Gastroesophageal sphincter (tissue), 4 donors: ENCODE results near the gene COTL1. TPM values are rescaled to one million over a fixed set of nuclear protein-coding genes. Genes with fewer than 3 reads are reported as not detected.
"Not testable (repeated sequence)": the region's sequence is repeated elsewhere in the genome, so short reads cannot be mapped to it uniquely, and the experiment has no call there.

Experiments used
- ATAC-seq: fragments of 150-250 bp; one replicate; pipeline ENCODE4 v1.9.1; 2016; ENCODE audit warnings: mild to moderate bottlenecking, moderate library complexity
- H3K27ac ChIP-seq, 4 donors: fragments of 200-600 bp; sonication (generic) in 3 of 4; 1 replicate in 3 of 4; 2 replicates in 1 of 4; pipeline ENCODE4 v1.5.1; 2016 to 2019
- H3K27me3 ChIP-seq: fragments of 200-600 bp; sonication (generic); one replicate; pipeline ENCODE4 v1.5.1; 2019
- H3K36me3 ChIP-seq, 2 donors: fragments of 200-600 bp; sonication (generic); one replicate each; pipeline ENCODE4 v1.5.1; 2019; ENCODE audit warnings: control low read depth in 1 of 2
- H3K4me1 ChIP-seq, 3 donors: fragments of 200-600 bp; sonication (generic); 1 replicate in 2 of 3; 2 replicates in 1 of 3; pipeline ENCODE4 v1.5.1; 2016 to 2019; ENCODE audit warnings: control low read depth in 2 of 3
- H3K4me3 ChIP-seq, 2 donors: fragments of 200-600 bp; sonication (generic); one replicate each; pipeline ENCODE4 v1.5.1; 2019; ENCODE audit warnings: mild to moderate bottlenecking in 1 of 2, moderate library complexity in 1 of 2
- H3K9me3 ChIP-seq, 3 donors: fragments of 200-600 bp; sonication (generic); one replicate each; pipeline ENCODE4 v1.5.1; 2017 to 2019; ENCODE audit warnings: control low read depth in 2 of 3
- CTCF ChIP-seq, 4 experiments: fragments of 200-600 bp in 2 of 4; fragments of 450-650 bp in 2 of 4; sonication (generic) in 1 of 4; IDR thresholded peaks; one replicate each; pipeline ENCODE4 v1.5.1; 2017 to 2019; ENCODE audit warnings: antibody characterized with exemption in 4 of 4, mild to moderate bottlenecking in 2 of 4, moderate library complexity in 2 of 4
- EP300 ChIP-seq: sonication (generic); formaldehyde crosslinking; IDR thresholded peaks from one replicate; pipeline ENCODE4 v1.6.1; 2017; ENCODE audit warnings: antibody characterized with exemption, mild to moderate bottlenecking
- POLR2A ChIP-seq, 2 donors: fragments of 450-650 bp; IDR thresholded peaks; one replicate each; pipeline ENCODE4 v1.6.1; 2017; ENCODE audit warnings: antibody characterized with exemption in 2 of 2, mild to moderate bottlenecking in 2 of 2, moderate library complexity in 1 of 2
- POLR2AphosphoS5 ChIP-seq: sonication (generic); formaldehyde crosslinking; IDR thresholded peaks from one replicate; pipeline ENCODE4 v1.6.1; 2017; ENCODE audit warnings: antibody characterized with exemption
- WGBS, 2 donors: methylation state at CpG; one replicate each; pipeline ENCODE4 v1.1.5; 2018; ENCODE audit warnings: low coverage in 1 of 2; 5-methylcytosine and 5-hydroxymethylcytosine counted together
- total RNA-seq, 4 donors: library from RNA; depleted of rRNA; stranded (reverse); fragments of >200 nt; gene quantifications; one replicate each; pipeline ENCODE4 v1.1.0, GENCODE V29; 2016

COTL1 gene
- total RNA-seq, 4 donors from 2014 or later = 13.1 to 46.2 (median 37.3) TPM

DNA sequence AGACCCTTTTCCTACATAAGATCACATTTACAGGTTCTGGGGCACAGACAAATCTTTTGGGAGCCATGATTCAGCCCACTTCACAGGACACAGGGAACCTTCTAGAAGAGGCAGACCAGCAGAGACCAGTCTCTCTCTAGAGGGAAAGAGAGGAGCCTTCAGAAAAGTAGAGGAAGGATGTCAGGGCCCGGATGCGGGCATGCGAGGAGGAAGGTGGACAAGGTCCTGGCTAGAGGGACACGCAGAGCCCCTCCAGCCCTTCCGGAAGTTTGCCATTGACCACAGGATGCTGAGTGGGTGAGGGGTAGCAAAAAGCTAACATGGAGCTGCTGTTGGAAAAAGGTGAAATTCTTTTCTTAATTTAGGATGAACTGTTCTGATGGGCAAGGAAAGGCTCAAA is 57.6 kb downstream of the COTL1 start:
- Histone ChIP-seq H3K27ac (no peak overlapping the region), H3K4me3 (no peak overlapping the region), H3K36me3 (peaks cover 0 to 8% of the 10 kb centered on the region in 2 donors), H3K4me1 (no peaks in the 10 kb centered on the region), H3K9me3 (no peaks in the 10 kb centered on the region), H3K27me3 (peaks cover 28% of the 10 kb centered on the region)
- no peak for TF ChIP-seq POLR2AphosphoS5
- no peak for TF ChIP-seq CTCF (IDR thresholded peaks at IDR 0.05)
- no peak for TF ChIP-seq POLR2A (IDR thresholded peaks at IDR 0.05)
- no peak for TF ChIP-seq EP300
- ATAC-seq = no peak
- 69 to 80% methylated on average over 2 to 5 of the region's 5 CpGs for WGBS, 2 donors

DNA sequence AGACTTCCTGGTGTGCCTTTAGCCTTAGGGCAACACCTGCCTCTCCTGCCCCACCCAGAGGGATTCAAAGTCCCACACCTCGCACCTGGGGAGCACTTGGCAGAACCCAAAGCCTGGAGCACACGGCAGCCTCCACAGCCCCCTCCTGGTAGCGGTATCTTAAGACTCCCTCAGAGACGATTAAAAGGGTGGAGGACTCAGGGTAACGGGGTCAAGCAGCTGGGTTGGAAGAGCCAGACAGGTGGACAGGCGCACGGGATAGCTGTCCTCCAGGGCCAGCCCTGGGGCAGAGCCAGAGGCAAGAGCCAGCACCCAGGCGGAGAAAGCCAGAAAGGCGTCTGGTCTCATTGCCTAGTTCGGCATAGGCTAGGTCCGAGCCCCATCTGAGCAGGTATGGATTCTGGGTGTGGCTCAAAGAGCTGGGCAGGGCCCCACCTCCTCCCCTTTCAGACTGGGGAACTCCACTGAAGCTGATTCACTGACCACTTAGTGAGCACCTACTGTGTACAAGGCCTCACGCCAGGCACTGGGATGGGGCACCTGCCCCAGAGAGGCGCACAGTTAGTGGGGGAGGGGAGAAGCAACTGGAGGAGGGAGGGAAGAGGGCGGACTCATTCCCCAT is 58.5 kb downstream of the COTL1 start:
- H3K9me3 ChIP-seq = no peaks in the 10 kb centered on the region
- H3K4me1 ChIP-seq = no peaks in the 10 kb centered on the region
- H3K4me3 ChIP-seq = no peak overlapping the region
- no peak for TF ChIP-seq CTCF (IDR thresholded peaks at IDR 0.05)
- no peak for TF ChIP-seq POLR2A (IDR thresholded peaks at IDR 0.05)
- TF ChIP-seq POLR2AphosphoS5 = no peak
- TF ChIP-seq EP300 = no peak
- no CpG with 5 or more reads among the region's 14 CpGs for WGBS, 2 donors
- no peak overlapping the region for H3K27ac ChIP-seq
- peaks cover 28% of the 10 kb centered on the region for H3K27me3 ChIP-seq
- peaks cover 0 to 1% of the 10 kb centered on the region in 2 donors for H3K36me3 ChIP-seq
- ATAC-seq = no peak

DNA sequence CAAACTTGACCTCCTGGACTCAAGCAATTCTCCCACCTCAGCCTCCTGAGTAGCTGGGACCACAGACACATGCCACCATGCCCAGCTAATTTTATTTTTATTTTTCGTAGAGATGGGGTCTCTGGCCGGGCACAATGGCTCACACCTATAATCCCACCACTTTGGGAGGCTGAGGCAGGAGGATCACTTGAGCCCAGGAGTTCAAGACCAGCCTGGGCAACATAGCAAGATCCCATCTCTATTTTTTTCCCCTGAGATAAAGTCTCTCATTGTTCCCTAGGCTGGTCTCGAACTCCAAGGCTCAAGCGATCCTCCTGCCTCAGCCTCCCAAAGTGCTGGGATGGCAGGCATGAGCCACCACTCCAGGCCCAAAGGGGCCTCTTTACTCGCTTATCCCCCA is 59.0 kb downstream of the COTL1 start:
- not testable (repeated sequence) for H3K4me1 ChIP-seq, H3K36me3 ChIP-seq, ATAC-seq, H3K9me3 ChIP-seq, H3K4me3 ChIP-seq, H3K27ac ChIP-seq
- WGBS, 2 donors = 55 to 95% methylated on average over 2 to 3 of the region's 5 CpGs
- peaks cover 28% of the 10 kb centered on the region for H3K27me3 ChIP-seq

DNA sequence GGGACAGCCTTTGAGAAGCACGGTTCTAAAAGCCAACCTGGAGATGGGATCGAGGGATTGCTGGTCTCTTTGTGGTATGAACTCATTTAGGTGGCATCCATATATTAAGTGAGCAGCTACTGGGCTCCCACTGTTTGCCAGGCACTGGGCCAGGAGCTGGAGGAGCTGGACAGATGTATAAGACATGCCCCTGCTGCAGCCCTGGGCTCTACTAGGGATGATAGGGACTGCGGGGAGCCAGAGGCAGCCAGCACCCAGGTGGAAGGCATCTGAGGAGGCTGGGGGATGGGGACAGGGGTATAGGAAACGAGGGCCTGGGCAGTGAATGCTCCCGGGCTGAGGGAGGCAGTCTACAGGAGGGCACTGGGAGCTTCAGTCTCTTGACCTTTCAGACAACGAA is 60.4 kb downstream of the COTL1 start:
- Histone ChIP-seq H3K4me3 (no peak overlapping the region), H3K4me1 (no peaks in the 10 kb centered on the region), H3K27ac (no peak overlapping the region), H3K36me3 (no peaks in the 10 kb centered on the region), H3K27me3 (peaks cover 28% of the 10 kb centered on the region), H3K9me3 (no peaks in the 10 kb centered on the region)
- ATAC-seq = no peak
- 58% methylated on average over 4 of the region's 6 CpGs; no CpG with 5 or more reads in 1 of the 2 donors for WGBS, 2 donors
- TF ChIP-seq POLR2AphosphoS5 (no peak), EP300 (no peak), POLR2A (IDR thresholded peaks at IDR 0.05) (no peak), CTCF (IDR thresholded peaks at IDR 0.05) (no peak)

DNA sequence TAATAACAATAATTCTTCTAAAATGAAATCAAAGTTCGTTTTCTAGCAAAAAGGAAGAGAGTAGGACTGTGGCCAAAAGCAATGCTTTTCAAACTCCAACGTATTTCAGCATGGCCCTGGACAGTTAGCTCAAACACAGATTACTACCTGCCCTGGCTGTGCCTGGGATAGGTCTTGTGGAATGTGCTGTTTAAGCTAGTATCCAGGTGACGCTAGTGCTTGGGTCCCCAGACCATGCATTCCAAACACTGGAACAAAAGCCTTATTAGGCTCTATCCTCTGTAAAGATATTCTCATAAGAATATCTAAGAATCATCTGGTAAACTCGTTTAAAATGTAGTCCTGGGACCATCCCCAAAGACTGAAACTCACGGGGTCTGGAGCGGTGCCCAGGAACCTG is 60.8 kb downstream of the COTL1 start:
- H3K27me3 ChIP-seq = peaks cover 28% of the 10 kb centered on the region
- WGBS, 2 donors = 34 to 53% methylated on average over 5 to 6 of the region's 6 CpGs

More for the DNA sequence above, 60.8 kb downstream of the COTL1 start:
- H3K36me3 ChIP-seq = no peaks in the 10 kb centered on the region
- H3K4me1 ChIP-seq = no peaks in the 10 kb centered on the region
- TF ChIP-seq CTCF (IDR thresholded peaks at IDR 0.05) = no peak
- TF ChIP-seq EP300 = no peak
- no peak for TF ChIP-seq POLR2AphosphoS5
- TF ChIP-seq POLR2A (IDR thresholded peaks at IDR 0.05) = no peak
- H3K27ac ChIP-seq = no peak overlapping the region
- ATAC-seq = no peak
- H3K9me3 ChIP-seq = no peaks in the 10 kb centered on the region
- H3K4me3 ChIP-seq = no peak overlapping the region
